GM21786 (cell line): Measurements from ENCODE around the gene UFD1.

ENCODE experiments used
- ATAC-seq: cut with Tn5 transposase; IDR thresholded peaks from one replicate; pipeline ENCODE4 v1.9.1; 2021; ENCODE audit not compliant: unreplicated experiment

The UFD1 gene

GRCh38 chr22:19402642-19403191 is 76.3 kb downstream of the UFD1 start:
- no peak for ATAC-seq

- ATAC-seq = no peak
These were observed 77.5 kb downstream of the UFD1 start for GRCh38 chr22:19401483-19401882.

- no peak for ATAC-seq
These were observed 78.1 kb downstream of the UFD1 start for GRCh38 chr22:19400881-19401280.
